Fibroblast of villous mesenchyme (primary cell): ENCODE measurements around the gene WHRN. TPM values are rescaled to one million over a fixed set of nuclear protein-coding genes. Genes with fewer than 3 reads are reported as not detected.

Experiments
- DNase-seq: peaks from one replicate; pipeline ENCODE4 v3.0.0-alpha.2; 2010; ENCODE audit warnings: low read depth
- H3K4me3 ChIP-seq: 2 replicates; pipeline ENCODE4 v1.5.1; 2011; ENCODE audit warnings: low read depth, mild to moderate bottlenecking, low read length
- total RNA-seq: library from RNA; depleted of rRNA; stranded (reverse); fragments of >200 nt; gene quantifications from 2 replicates; pipeline ENCODE4 v1.2.3, GENCODE V29; 2012
- TF ChIP-seq, protein P1 (sequence below): IDR thresholded peaks from 2 replicates; pipeline ENCODE4 v1.5.1; 2012; ENCODE audit warnings: low read depth, mild to moderate bottlenecking, low read length; ENCODE audit not compliant: insufficient read depth

Gene WHRN
- total RNA-seq, 1 donor = 1.3 TPM

DNA sequence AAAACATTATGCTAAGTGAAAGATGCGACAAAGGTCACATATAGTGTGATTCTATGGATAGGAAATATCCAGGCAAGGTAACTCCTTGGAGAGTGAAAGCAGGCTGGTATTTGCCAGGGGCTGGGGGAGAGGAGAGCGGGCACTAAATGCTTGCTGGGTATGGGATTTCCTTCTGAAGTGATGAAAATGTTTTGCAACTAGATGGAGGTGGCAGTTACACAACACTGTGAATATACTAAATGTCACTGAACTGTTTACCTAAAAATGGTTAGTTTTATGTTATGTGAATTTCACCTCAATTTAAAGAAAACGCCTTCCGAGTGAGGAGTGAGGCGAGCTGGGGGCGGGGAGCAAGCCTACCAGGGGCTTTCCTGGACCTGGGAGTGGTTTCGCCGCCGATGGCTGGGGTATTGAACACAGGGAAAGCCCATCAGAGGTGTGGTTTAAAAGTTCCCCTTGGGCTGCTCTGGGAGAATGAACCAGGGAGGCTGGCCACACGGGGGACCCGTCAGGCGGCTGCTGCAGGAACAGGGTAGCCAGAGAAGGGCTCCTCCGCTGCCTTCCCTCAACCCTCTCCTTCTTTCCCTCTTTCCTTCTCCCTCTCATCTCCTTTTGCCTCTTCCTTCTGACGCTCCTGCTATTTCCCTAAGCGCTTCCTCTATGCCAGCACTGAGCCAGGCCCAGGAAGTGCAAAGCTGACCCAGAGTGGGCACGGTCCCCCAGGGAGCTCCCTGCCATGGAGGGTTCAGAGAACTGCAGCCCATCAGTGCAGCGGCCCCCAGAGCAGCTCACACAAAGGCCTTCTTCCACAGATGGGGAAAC lies 122.4 kb downstream of the WHRN start:
- TF ChIP-seq, protein P1, sequence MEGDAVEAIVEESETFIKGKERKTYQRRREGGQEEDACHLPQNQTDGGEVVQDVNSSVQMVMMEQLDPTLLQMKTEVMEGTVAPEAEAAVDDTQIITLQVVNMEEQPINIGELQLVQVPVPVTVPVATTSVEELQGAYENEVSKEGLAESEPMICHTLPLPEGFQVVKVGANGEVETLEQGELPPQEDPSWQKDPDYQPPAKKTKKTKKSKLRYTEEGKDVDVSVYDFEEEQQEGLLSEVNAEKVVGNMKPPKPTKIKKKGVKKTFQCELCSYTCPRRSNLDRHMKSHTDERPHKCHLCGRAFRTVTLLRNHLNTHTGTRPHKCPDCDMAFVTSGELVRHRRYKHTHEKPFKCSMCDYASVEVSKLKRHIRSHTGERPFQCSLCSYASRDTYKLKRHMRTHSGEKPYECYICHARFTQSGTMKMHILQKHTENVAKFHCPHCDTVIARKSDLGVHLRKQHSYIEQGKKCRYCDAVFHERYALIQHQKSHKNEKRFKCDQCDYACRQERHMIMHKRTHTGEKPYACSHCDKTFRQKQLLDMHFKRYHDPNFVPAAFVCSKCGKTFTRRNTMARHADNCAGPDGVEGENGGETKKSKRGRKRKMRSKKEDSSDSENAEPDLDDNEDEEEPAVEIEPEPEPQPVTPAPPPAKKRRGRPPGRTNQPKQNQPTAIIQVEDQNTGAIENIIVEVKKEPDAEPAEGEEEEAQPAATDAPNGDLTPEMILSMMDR = peak; percentile 22
- H3K4me3 ChIP-seq = no peak overlapping the region
- no peak for DNase-seq

DNA sequence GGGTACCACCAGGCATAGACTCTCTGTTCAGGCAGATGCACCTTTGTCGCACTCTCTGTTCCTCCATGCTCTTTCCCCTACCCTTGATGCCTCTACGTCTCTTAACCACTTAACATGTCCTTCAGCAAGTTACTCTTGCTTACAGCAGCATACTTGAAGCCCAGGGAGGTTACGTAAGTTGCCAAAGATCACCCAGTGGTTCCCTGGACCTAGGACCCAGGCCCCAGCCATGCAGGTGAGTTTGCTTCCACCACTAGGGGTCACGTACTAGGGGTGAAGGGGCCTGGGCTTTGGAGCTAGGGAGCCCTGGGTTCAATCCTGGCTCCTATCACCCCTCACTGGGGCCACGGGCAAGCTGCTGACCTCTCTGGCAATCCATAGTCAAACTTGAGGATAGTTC lies 126.4 kb downstream of the WHRN start:
- DNase-seq = no peak
- TF ChIP-seq, protein P1 = no peak
- no peak overlapping the region for H3K4me3 ChIP-seq

DNA sequence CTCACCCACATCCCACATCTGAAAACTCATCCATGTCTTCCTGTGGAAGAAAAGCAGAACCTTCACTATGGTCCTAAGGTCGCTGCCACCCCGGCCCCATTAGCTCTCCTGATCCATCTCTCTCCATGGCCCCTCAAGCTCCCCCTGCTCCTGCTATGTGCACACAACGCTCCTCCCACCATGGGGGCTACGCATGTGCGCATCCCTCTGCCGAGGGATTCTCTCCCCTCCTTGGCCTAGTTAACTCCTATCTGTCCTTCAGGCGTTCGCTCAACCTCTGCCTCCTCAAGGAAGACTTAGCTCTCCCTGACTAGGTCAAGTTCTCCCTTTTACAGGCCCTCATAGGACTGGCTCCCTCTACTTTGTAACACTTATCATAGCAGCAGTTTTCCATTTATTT lies 127.3 kb downstream of the WHRN start:
- TF ChIP-seq, protein P1 = no peak
- no peak for DNase-seq
- H3K4me3 ChIP-seq = no peak overlapping the region

DNA sequence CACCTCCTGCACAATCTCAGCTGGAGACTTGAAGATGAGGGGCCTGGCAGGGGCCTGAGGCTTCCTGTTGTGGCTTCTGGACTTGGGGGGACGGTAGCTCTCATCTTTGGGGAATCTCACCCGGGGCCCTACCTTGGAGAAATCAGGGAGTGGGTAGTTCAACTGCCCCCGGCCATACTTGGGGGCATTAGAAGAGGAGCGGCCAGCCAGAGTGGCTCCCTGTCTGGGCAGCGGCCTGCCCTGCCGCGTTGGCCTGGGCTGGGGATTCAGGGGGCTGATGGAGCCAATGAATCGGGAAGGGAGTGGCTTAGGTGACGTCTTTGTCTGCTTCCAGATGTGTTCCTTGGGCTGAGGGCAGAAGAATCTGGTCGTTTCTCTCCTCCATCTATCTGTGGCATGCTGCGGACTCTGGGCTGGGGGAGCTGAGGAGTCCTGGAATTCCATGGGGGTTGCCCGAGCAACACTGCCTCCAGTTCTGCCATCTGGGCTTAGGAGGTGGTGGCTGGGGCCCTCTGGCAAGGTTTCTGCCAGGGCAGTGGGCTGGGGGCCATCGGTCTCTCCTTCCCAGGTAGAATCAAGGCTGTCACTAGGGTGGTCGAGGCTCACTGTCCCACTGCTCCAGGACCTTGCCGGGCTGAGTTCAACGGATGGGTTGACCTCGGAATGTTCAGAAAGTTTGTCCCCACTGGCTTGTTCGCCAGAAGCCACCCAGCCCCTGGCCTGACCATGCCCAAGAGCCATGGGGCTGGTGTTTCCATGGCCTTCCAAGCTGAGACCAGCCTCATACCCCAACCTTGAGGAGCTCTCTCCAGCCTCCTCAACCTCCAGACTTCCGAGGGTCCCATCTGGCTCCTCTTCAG lies 128.5 kb downstream of the WHRN start:
- H3K4me3 ChIP-seq = no peak overlapping the region
- DNase-seq = no peak
- TF ChIP-seq, protein P1 = no peak

DNA sequence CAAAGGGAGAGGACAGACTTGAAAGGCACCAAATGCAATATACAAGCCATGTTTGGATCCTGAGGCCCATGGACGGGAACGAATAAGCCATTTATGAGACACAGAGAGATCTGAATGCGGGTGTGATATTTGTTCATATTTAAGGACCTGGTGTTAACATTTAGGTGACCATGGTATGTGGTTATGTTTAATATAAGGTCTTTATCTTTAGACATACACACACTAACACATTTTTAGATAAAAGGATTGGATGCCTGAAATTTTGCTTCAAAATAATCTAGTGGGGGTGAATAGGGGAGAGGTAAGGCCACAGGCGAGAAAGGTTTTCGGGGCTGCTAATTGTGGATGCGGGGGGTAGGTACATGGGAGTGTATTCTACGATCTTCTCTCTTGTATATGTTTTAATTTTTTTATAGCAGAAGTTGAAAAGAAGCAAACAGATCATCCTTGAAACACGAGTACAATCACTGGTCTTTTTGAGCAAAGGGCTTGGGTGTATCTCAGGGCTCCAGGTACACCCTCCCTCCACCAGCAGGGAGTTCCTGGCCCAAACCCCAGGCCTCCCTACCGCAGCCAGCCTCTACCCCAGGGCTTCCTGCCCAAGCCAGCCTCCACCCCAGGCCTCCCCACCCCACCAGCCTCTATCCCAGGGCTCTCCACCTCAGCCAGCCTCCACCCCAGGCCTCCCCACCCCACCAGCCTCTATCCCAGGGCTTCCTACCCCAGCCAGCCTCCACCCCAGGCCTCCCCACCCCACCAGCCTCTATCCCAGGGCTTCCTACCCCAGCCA lies 129.7 kb downstream of the WHRN start:
- no peak overlapping the region for H3K4me3 ChIP-seq
- TF ChIP-seq, protein P1 = no peak
- no peak for DNase-seq

DNA sequence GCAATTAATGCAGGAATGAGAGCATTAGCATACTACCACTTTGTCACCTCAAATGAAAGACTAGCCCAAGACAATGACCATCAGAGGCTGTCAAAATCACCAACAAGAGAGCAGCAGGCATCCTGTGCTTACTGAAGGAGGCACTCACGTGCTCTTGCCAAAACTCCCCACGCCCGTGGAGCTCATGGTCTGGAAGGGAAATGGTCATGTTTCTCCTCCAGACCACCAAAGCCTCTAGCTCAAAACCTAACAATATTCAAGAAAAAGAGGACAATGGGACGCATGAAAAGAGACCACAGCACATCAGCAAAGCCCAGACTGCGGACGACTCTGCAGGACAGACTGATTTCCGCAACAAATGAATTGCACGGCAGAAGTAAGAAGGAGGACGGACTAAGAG lies 130.3 kb downstream of the WHRN start:
- TF ChIP-seq, protein P1 = no peak
- DNase-seq = no peak
- no peak overlapping the region for H3K4me3 ChIP-seq
